Measurements from ENCODE around the gene NBEA.

The NBEA gene

DNA sequence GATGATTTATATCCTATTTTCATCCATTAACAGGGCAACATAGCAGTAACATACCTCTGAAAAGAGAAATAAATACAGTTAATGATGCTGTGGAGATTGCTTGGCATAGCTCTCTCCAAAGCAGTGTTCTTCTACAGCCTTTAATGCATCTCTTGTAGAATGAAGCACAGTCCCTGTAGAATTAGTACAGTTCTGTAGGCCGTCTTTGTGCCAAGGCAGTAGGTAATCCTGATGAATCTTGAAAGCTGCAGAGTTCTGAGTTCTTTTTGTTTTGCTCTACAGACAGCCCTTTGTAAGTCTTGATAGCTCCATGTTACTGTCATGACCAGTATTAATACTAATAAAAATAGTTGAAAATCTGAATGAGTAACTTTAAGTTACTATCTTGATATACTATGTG, 350.3 kb downstream of the NBEA start:
- no peak for DNase-seq

DNA sequence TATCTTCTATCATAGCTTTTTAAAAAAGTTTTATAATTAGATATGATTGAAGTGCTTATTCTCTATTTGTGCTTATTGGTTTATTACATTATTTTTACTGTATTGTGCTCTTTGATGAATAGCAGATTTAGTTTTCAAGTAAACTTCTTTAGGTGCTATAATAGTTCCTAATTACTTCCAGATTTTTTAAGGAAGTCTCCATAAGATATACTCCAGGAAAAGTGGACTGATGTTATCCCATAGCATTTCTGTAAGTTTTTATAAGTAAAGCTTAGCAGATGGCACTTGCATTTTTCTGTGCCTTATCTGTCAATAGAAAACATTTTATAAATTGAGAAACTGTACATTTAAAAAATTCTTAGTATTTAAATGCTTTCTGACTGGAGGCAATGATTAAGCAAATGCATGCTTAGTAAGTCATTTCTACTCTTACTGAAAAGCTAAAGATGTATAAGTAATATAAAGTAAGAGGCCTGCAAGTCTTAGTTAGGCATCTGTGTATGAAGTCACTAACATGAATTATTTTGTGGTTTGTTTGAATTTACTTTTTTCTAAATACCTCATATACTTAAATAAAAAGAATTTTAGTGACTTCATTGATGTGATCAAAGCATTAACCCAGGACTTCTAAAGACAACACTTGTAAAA, 351.6 kb downstream of the NBEA start:
- no peak for DNase-seq

DNA sequence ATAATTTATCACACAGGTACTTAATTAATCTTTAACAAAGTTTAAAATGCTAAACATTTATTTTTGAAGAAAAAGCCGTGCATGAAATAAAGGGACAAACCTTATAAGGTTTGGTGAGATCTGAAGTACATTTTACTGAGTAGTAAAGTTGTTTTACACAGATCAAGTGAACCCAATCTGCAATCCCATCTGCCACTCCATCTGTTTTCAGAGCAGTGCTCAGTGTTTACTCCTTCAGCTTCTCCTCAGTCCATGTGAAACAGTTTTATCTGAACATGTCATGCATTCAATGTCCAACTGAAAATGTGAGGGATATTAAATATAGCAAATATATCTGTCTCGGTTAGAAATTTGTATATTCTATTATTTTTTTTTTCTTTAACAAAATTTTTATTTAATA, 367.6 kb downstream of the NBEA start:
- no peak for DNase-seq

DNA sequence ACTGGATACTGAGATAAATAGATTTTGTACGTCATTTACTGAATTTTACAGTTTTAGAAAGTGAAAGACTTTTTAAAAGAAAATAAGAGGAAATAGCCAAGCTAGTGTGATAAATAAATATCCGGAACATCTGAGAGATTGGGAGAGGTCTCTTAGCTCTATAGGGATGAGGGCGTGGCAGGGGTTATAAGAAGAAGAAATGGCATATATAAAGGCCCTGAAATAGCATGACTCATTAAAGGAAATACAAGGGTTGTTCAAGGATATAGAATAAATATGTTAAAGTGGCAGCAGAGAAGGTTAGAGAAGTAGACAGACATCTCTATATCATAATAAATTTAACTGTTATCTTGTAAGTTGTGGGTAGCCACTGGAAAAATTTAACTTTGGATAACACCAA, 390.1 kb downstream of the NBEA start:
- no peak for DNase-seq

GRCh38 chr13:35333157-35333556, 391.1 kb downstream of the NBEA start:
- DNase-seq = no peak

GRCh38 chr13:35342440-35342839, 400.4 kb downstream of the NBEA start:
- DNase-seq = no peak

- DNase-seq = no peak
Measured at GRCh38 chr13:35343417-35343816, 401.3 kb downstream of the NBEA start.

GRCh38 chr13:35345992-35346391, 403.9 kb downstream of the NBEA start:
- DNase-seq = no peak

GRCh38 chr13:35346494-35346893, 404.4 kb downstream of the NBEA start:
- DNase-seq = no peak

- DNase-seq = no peak
Measured at GRCh38 chr13:35347679-35348205, 405.7 kb downstream of the NBEA start.

GRCh38 chr13:35349052-35349451, 407.0 kb downstream of the NBEA start:
- DNase-seq = no peak

DNA sequence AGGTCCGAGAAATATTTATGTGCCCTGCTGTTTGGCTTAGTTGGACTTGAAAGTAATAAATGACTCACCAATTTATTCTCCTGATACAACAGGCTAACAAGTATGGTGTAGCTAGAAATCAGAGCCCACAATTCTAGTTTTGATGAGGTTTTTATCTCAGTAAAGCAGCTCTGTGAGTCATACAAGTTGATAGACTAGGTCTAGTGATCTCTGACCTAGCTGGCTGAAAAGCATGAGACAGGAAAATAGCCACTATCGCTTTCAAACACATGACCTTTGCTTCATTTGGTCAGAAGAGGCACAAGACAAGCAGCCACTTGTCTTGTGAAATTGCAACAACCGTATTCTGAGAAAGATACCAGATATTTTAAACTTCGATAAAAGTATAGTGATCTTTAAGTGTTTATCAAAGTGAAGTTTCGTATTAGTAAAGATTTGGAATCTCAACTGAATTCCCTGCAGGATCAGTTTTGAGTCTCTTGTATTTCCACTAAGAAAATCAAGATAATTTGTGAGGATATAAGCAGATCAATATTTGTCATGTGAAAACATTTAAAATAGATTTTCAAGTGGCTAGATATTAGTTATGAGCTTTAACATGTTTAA, 407.7 kb downstream of the NBEA start:
- peak; percentile 22 for DNase-seq

GRCh38 chr13:35354285-35354684, 412.2 kb downstream of the NBEA start:
- no peak for DNase-seq

GRCh38 chr13:35354882-35355281, 412.8 kb downstream of the NBEA start:
- no peak for DNase-seq

- DNase-seq = peak; percentile 48
Measured at GRCh38 chr13:35356572-35356971, 414.5 kb downstream of the NBEA start.

DNA sequence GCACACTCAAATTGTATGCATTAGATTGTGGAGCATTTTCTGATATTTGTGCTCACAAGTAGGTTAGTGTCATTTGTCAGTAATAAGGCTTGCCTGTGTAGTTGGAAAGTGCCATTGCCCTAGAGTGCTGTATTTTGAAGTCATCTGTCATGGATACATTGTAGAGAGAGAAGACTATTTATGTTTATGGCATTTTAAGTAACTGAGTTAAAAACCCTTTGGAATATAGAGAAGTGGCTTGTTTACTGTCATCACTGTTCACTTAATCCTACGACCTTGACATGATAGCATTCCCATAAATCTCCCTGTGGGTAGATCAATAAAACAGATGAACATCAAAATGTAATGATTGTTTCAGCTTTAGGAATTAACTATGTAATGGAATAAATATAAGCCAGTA, 423.8 kb downstream of the NBEA start:
- no peak for DNase-seq

GRCh38 chr13:35367586-35367985, 425.5 kb downstream of the NBEA start:
- no peak for DNase-seq

DNA sequence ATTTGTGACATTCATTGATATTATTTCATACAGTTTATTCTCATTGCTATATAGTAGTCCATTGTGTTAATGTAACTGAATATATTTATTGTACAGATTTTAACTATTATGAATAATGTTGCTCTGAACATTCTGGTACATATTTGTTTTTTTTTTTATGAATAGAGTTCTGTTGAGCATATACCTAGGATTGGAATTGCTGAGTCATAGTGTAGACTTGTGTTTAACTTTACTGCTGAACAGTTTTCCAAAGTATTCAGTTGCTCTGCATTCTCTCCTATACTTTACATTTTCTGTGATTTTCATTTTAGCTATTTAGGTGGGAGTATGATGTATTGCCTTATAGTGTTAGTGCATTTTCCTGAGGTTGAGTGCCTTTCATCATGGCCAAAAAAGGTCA, 436.9 kb downstream of the NBEA start:
- DNase-seq = no peak

DNA sequence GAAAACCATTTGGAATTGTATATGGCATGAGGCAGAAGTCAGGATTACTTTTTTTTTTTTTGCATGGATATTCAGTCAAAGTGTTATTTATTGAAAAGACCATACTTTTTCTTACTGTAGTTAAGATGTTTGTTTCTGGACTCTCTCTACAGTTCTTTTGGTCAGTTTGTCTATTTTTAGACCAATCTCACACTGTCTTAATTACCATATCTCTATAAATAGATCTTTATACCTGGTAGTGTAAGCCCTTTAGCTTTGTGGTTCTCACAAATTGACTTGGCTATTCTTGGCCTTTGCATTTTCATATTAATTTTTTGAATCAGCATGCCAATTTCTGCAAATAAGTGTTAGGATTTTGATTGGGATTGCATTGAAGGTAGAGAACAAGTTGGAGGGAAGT, 437.6 kb downstream of the NBEA start:
- DNase-seq = no peak

- no peak for DNase-seq
Measured at GRCh38 chr13:35387682-35388250, 445.7 kb downstream of the NBEA start.

DNA sequence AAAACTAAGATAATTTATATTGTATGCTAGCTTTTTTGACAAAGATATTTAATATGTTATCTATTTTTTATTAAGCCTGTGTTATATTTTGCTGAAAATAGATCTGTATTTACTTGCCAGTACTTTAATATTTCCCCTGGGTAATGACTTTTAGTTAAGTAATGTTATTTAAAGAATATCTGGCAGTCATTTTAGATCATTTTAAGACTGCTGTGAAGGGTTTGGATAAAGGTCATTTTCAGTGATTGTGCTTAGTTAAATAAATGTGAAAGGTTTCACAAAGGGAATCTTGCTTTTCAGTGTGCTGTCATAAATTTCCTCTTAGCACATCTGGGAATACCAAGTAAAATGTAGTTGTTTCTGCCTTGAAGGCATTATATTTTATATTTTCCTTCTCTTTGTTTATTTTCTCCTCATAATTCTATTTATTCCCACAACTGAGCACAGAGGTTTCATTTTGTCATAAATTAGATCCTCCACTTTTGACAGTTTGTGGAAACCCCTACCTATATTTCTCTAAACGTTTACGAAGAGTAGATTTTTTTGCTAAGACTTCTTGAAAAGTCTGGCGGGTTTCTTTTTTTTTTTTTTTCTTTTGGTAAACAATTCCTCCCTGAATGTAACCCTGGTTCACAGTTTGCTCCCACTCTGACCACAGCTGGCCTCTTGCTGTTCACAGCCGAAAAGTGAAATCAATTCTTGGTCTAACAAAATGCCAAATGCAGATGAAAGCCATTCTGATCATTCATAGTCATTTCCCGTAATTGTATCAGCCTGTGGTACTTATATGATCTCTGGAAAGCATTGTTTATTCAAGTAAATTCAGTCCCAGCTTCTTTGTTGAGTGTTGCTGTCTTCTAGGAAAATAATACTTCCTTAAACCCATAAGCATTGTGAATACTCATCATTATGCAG, 446.6 kb downstream of the NBEA start:
- DNase-seq = no peak

GRCh38 chr13:35389535-35389934, 447.5 kb downstream of the NBEA start:
- no peak for DNase-seq

DNA sequence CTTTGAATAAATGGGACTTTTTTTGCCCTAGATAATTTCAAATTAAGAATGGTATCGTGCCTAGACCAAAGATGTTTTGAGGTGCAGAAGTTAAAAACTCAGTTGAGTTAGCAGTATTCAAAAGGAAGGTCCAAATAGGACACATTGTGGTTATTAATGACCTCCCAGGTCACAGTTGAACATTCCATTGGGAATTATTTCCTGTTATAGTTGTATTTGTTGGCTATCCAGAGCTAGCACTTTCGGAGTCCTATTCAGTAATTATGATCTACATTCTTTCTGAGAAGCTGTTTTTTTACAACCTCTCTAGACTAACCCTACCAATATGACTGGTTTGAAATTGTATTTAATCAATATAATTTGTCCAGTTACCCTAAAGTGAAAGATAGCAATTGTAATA, 450.7 kb downstream of the NBEA start:
- no peak for DNase-seq
